ENCODE measurements around the gene SPDYE1. TPM values are rescaled to one million over a fixed set of nuclear protein-coding genes. Genes with fewer than 3 reads are reported as not detected.
"Not testable (repeated sequence)": the region's sequence is repeated elsewhere in the genome, so short reads cannot be mapped to it uniquely, and the experiment has no call there.

SPDYE1 gene
- total and polyA plus RNA-seq, 9 donors: 0.18 to 2.0 (median 0.60) TPM; not detected in 1

GRCh38 chr7:44030029-44030428, 32.3 kb downstream of the SPDYE1 start:
- not testable (repeated sequence) for H3K4me3 ChIP-seq (ENCODE audit: low read length); H3K36me3 ChIP-seq (ENCODE audit: control insufficient read depth, insufficient read depth, low read length); H3K9me3 ChIP-seq (replicated peaks; ENCODE audit: control insufficient read depth, low read depth, low read length); H3K27me3 ChIP-seq (ENCODE audit: control insufficient read depth, insufficient read depth, low read length); H3K4me1 ChIP-seq (ENCODE audit: control insufficient read depth, insufficient read depth, low read length); H3K27ac ChIP-seq (ENCODE audit: low read length); DNase-seq
- WGBS (ENCODE audit: insufficient coverage): no CpG with 5 or more reads among the region's 5 CpGs

GRCh38 chr7:44031319-44031718, 33.6 kb downstream of the SPDYE1 start:
- H3K27ac ChIP-seq (ENCODE audit: low read length); H3K9me3 ChIP-seq (replicated peaks; ENCODE audit: control insufficient read depth, low read depth, low read length); H3K4me3 ChIP-seq (ENCODE audit: low read length); DNase-seq; H3K27me3 ChIP-seq (ENCODE audit: control insufficient read depth, insufficient read depth, low read length); H3K36me3 ChIP-seq (ENCODE audit: control insufficient read depth, insufficient read depth, low read length); H3K4me1 ChIP-seq (ENCODE audit: control insufficient read depth, insufficient read depth, low read length): not testable (repeated sequence)
- WGBS (ENCODE audit: insufficient coverage): 90% methylated on average over 8 of the region's 13 CpGs

DNA sequence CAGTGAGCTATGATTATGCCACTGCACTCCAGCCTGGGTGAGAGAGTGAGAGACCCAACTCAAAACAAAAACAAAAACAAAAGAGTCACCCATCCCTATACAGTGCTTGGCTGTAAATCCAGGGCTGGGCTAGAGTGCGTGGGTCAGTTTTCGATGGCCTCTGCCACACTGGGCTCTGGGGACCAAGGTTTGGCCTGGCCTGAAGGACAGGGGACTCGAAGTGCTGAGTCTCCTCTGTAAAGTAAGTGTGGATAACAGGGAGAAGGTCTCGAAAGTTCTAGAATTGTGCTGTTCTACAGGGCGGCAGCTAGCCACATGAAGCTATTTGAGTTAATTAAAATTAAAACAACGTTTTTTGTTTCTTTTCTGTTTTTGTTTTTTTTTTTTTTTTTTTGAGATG, 34.3 kb downstream of the SPDYE1 start:
- H3K9me3 ChIP-seq (replicated peaks; ENCODE audit: control insufficient read depth, low read depth, low read length); H3K36me3 ChIP-seq (ENCODE audit: control insufficient read depth, insufficient read depth, low read length); H3K4me3 ChIP-seq (ENCODE audit: low read length); H3K27me3 ChIP-seq (ENCODE audit: control insufficient read depth, insufficient read depth, low read length); H3K4me1 ChIP-seq (ENCODE audit: control insufficient read depth, insufficient read depth, low read length); H3K27ac ChIP-seq (ENCODE audit: low read length); DNase-seq: not testable (repeated sequence)
- 100% methylated on average over 1 of the region's 6 CpGs for WGBS (ENCODE audit: insufficient coverage)

GRCh38 chr7:44033971-44034844, 36.5 kb downstream of the SPDYE1 start:
- not testable (repeated sequence) for DNase-seq; H3K4me1 ChIP-seq (ENCODE audit: control insufficient read depth, insufficient read depth, low read length); H3K27ac ChIP-seq (ENCODE audit: low read length); H3K9me3 ChIP-seq (replicated peaks; ENCODE audit: control insufficient read depth, low read depth, low read length); H3K27me3 ChIP-seq (ENCODE audit: control insufficient read depth, insufficient read depth, low read length); H3K36me3 ChIP-seq (ENCODE audit: control insufficient read depth, insufficient read depth, low read length); H3K4me3 ChIP-seq (ENCODE audit: low read length)
- WGBS (ENCODE audit: insufficient coverage): 82% methylated on average over 10 of the region's 18 CpGs

- not testable (repeated sequence) for H3K27ac ChIP-seq (ENCODE audit: low read length); H3K27me3 ChIP-seq (ENCODE audit: control insufficient read depth, insufficient read depth, low read length); DNase-seq; H3K9me3 ChIP-seq (replicated peaks; ENCODE audit: control insufficient read depth, low read depth, low read length); H3K4me1 ChIP-seq (ENCODE audit: control insufficient read depth, insufficient read depth, low read length); H3K4me3 ChIP-seq (ENCODE audit: low read length); H3K36me3 ChIP-seq (ENCODE audit: control insufficient read depth, insufficient read depth, low read length)
- no CpG with 5 or more reads among the region's 10 CpGs for WGBS (ENCODE audit: insufficient coverage)
Measured at GRCh38 chr7:44036364-44036763, 38.7 kb downstream of the SPDYE1 start.

DNA sequence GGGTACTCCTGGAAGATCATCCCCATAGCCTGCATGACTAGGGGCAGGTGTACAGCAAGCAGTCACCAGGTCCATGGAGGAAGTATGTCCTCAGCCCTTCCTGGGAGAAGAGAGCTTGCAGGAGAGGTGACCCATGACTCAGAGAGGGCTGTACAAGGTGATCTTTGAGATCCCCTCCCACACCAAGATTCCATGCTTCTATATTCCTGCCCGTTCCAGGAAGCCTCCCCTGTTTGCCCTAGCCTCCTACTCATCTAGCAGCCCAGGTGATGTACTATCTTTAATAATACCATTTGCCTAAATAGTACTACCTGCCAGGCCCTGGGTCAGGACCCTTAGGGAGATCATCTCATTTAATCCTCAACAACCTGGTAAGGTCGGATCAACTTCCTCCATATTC, 40.3 kb downstream of the SPDYE1 start:
- DNase-seq; H3K27ac ChIP-seq (ENCODE audit: low read length); H3K36me3 ChIP-seq (ENCODE audit: control insufficient read depth, insufficient read depth, low read length); H3K27me3 ChIP-seq (ENCODE audit: control insufficient read depth, insufficient read depth, low read length); H3K9me3 ChIP-seq (replicated peaks; ENCODE audit: control insufficient read depth, low read depth, low read length); H3K4me3 ChIP-seq (ENCODE audit: low read length); H3K4me1 ChIP-seq (ENCODE audit: control insufficient read depth, insufficient read depth, low read length): not testable (repeated sequence)
- no CpG with 5 or more reads among the region's 2 CpGs for WGBS (ENCODE audit: insufficient coverage)

GRCh38 chr7:44038553-44038952, 40.9 kb downstream of the SPDYE1 start:
- WGBS (ENCODE audit: insufficient coverage): no CpG with 5 or more reads among the region's 12 CpGs
- H3K9me3 ChIP-seq (replicated peaks; ENCODE audit: control insufficient read depth, low read depth, low read length); H3K27ac ChIP-seq (ENCODE audit: low read length): not testable (repeated sequence)

DNA sequence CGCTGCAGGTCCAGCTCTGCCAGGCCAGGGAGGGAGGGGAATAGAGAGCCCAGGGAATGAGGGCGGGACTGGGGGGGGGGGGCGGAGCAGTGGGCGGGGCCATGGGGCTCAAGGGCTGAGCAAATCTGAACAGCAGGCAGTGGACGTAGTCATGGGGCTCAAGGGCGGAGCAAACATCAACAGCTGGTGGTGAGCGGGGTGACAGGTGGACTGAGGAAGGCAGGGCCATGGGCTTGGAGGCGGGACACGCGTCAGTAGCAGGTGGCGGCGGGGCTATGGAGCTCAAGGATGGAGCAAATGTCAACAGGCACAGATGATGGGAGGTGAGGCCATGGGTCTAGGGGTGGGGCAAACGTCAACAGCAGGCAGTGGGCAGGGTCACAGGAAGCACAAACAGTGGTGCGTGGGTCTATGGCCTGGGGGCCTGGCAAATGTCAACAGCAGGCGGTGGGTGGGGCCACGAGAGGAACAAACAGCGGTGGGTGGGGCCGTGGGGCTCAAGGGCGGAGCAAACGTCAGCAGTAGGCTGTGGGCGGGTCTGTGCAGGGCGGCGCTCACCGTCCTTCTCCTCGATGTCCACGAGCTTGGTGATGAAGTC, 41.4 kb downstream of the SPDYE1 start:
- H3K9me3 ChIP-seq (replicated peaks; ENCODE audit: control insufficient read depth, low read depth, low read length); H3K27me3 ChIP-seq (ENCODE audit: control insufficient read depth, insufficient read depth, low read length); H3K4me3 ChIP-seq (ENCODE audit: low read length); H3K4me1 ChIP-seq (ENCODE audit: control insufficient read depth, insufficient read depth, low read length); H3K36me3 ChIP-seq (ENCODE audit: control insufficient read depth, insufficient read depth, low read length): not testable (repeated sequence)
- 0% methylated on average over 1 of the region's 26 CpGs for WGBS (ENCODE audit: insufficient coverage)
- H3K27ac ChIP-seq (ENCODE audit: low read length): peak overlapping the region; percentile 62
- DNase-seq: peak; percentile 87

More at GRCh38 chr7:44038553-44038952, 40.9 kb downstream of the SPDYE1 start:
- not testable (repeated sequence) for H3K4me1 ChIP-seq (ENCODE audit: control insufficient read depth, insufficient read depth, low read length); H3K36me3 ChIP-seq (ENCODE audit: control insufficient read depth, insufficient read depth, low read length); H3K27me3 ChIP-seq (ENCODE audit: control insufficient read depth, insufficient read depth, low read length); H3K4me3 ChIP-seq (ENCODE audit: low read length); DNase-seq

- not testable (repeated sequence) for H3K27ac ChIP-seq (ENCODE audit: low read length); DNase-seq; H3K36me3 ChIP-seq (ENCODE audit: control insufficient read depth, insufficient read depth, low read length); H3K9me3 ChIP-seq (replicated peaks; ENCODE audit: control insufficient read depth, low read depth, low read length); H3K4me1 ChIP-seq (ENCODE audit: control insufficient read depth, insufficient read depth, low read length); H3K27me3 ChIP-seq (ENCODE audit: control insufficient read depth, insufficient read depth, low read length); H3K4me3 ChIP-seq (ENCODE audit: low read length)
- no CpG with 5 or more reads among the region's 40 CpGs for WGBS (ENCODE audit: insufficient coverage)
Measured at GRCh38 chr7:44039800-44040492, 42.2 kb downstream of the SPDYE1 start.

DNA sequence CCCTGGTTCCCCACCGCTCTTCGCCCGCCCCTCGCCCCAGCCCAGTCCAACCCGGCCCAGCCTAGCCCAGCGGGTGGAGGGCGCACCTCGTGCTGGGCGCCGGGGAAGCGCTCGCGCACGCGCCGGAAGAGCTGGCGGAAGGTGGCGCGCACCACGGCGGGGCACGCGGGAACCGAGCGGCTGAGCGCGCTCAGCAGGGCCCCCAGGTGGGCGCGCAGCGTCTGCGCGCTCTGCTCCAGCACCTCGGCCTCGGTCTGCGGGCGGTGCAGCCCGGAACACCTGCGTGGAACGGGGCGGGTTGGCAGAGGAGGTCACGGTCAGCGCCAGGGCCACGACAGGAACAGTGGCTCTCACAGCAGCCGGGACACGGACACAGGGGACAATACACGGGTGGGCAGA, 42.8 kb downstream of the SPDYE1 start:
- H3K27ac ChIP-seq (ENCODE audit: low read length); DNase-seq; H3K36me3 ChIP-seq (ENCODE audit: control insufficient read depth, insufficient read depth, low read length); H3K27me3 ChIP-seq (ENCODE audit: control insufficient read depth, insufficient read depth, low read length); H3K9me3 ChIP-seq (replicated peaks; ENCODE audit: control insufficient read depth, low read depth, low read length): not testable (repeated sequence)
- WGBS (ENCODE audit: insufficient coverage): under 1% methylated on average over 24 of the region's 46 CpGs
- Histone ChIP-seq H3K4me3 (ENCODE audit: low read length) (peak overlapping the region; percentile 17), H3K4me1 (ENCODE audit: control insufficient read depth, insufficient read depth, low read length) (peaks cover 14% of the 10 kb centered on the region)

Measured in muscle of leg (tissue), 11 donors.